SKM-1 (cell line): Measurements from ENCODE around the gene OVCH2.
A peak's percentile ranks its signal among the peaks of the same experiment; 100 is the strongest.
"Not testable (repeated sequence)": the region's sequence is repeated elsewhere in the genome, so short reads cannot be mapped to it uniquely, and the experiment has no call there.

Source experiments
- DNase-seq: peaks from one replicate; lab custom pipeline; 2025; ENCODE audit not compliant: unreplicated experiment; lab: John Stamatoyannopoulos, UW

OVCH2 gene

GRCh38 chr11:7671347-7672215 lies 34.7 kb downstream of the OVCH2 start:
- DNase-seq = no peak

- DNase-seq = peak; percentile 57
Observed at GRCh38 chr11:7670641-7671040, 35.6 kb downstream of the OVCH2 start.

GRCh38 chr11:7668911-7669310 lies 37.4 kb downstream of the OVCH2 start:
- DNase-seq = no peak

GRCh38 chr11:7668464-7668863 lies 37.8 kb downstream of the OVCH2 start:
- no peak for DNase-seq

- no peak for DNase-seq
Observed at GRCh38 chr11:7667460-7667859, 38.8 kb downstream of the OVCH2 start.

- DNase-seq = no peak
Observed at GRCh38 chr11:7666292-7666866, 39.9 kb downstream of the OVCH2 start.

- peak; percentile 28 for DNase-seq
Observed at GRCh38 chr11:7665473-7666291, 40.6 kb downstream of the OVCH2 start.

- no peak for DNase-seq
Observed at GRCh38 chr11:7664867-7665266, 41.4 kb downstream of the OVCH2 start.

GRCh38 chr11:7663531-7663930 lies 42.7 kb downstream of the OVCH2 start:
- DNase-seq = not testable (repeated sequence)

GRCh38 chr11:7657306-7658025 lies 48.8 kb downstream of the OVCH2 start:
- no peak for DNase-seq

GRCh38 chr11:7656704-7657103 lies 49.6 kb downstream of the OVCH2 start:
- no peak for DNase-seq

- DNase-seq = no peak
Observed at GRCh38 chr11:7655253-7656217, 50.7 kb downstream of the OVCH2 start.

- DNase-seq = no peak
Observed at GRCh38 chr11:7654195-7654705, 52.0 kb downstream of the OVCH2 start.

GRCh38 chr11:7651700-7652099 lies 54.6 kb downstream of the OVCH2 start:
- DNase-seq = no peak

GRCh38 chr11:7651140-7651551 lies 55.1 kb downstream of the OVCH2 start:
- DNase-seq = peak; percentile 40

- no peak for DNase-seq
Observed at GRCh38 chr11:7648264-7648663, 58.0 kb downstream of the OVCH2 start.

GRCh38 chr11:7646866-7647265 lies 59.4 kb downstream of the OVCH2 start:
- no peak for DNase-seq

GRCh38 chr11:7645206-7645605 lies 61.1 kb downstream of the OVCH2 start:
- no peak for DNase-seq

- DNase-seq = no peak
Observed at GRCh38 chr11:7643314-7643713, 63.0 kb downstream of the OVCH2 start.

- DNase-seq = no peak
Observed at GRCh38 chr11:7642747-7643146, 63.5 kb downstream of the OVCH2 start.
